ENCODE results near the gene TRDN. TPM values are rescaled to one million over a fixed set of nuclear protein-coding genes. Genes with fewer than 3 reads are reported as not detected.
"Not testable (repeated sequence)": the region's sequence is repeated elsewhere in the genome, so short reads cannot be mapped to it uniquely, and the experiment has no call there.

The TRDN gene
- total RNA-seq, 2 experiments from 2014 or later: not detected

DNA sequence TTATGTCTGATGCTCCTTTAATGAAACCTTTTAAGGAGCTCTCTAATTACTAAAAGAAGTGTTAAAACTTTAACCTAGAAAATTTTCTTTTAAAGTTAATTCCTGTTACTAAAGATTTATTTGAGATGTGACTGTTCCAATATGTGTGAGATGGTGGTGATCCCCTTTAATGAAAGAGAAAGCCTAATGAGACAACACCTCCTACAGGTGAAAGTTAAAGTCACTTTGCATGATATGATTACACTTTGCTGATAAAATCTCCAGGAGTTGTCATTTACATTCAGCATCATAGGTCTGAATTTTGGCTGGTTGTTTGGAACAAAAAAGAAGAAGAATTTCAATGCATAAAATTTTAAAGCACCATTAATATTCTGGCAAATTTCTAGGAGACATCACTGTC lies 307.4 kb downstream of the TRDN start:
- no peak overlapping the region for H3K4me3 Mint-ChIP-seq
- no peaks in the 10 kb centered on the region for H3K27me3 Mint-ChIP-seq
- no peak overlapping the region for H3K27ac Mint-ChIP-seq
- POLR2A ChIA-PET: no interaction called here
- H3K9me3 Mint-ChIP-seq: no peaks in the 10 kb centered on the region
- no peak for DNase-seq
- intact Hi-C loops (cut with micrococcal nuclease): no loop called here
- no peaks in the 10 kb centered on the region for H3K4me1 Mint-ChIP-seq (ENCODE audit: low read depth)
- CTCF ChIA-PET: no interaction called here
- H3K36me3 Mint-ChIP-seq: no peaks in the 10 kb centered on the region

DNA sequence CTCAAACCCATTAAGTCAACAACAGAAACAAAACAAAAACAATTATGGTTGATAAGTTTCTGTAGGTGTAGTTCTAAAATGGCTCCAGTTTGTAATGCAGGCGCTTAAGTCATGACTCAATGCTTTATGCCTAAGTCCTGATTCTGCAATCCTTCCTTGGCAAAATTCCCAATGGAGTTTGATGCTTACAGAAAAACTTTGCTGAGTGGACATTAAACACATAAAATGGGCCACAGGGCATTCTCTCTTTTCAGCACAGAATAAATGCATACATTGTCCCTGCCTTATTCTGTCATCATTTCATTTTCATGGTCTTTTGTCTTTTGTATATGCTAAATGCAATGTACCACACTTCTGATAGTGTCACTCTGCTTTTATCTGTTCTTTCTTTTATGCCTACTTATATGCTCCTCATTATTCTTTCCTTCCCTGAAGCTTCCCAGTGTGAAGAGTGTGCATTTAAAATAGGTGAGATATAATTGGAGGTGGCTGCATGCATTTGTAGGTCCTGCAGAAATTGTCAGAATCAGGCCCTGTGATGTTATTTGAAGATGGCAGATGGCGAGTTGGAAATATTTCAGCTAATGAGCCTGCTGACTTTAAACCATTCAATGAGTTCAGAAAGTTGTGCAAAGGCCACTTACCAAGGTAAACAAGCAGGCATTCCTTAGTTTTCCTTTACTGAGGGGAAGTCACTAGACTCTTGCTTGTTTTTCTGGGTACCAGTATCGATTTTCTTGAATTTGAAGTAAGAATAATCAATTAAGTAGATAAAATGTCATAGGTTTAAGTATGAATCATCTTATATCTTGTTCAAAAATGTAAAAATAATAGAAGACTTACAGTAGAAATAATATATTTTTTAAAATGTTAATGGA lies 313.1 kb downstream of the TRDN start:
- intact Hi-C loops (cut with micrococcal nuclease): no loop called here
- POLR2A ChIA-PET: no interaction called here
- Mint-ChIP-seq H3K27me3 (no peaks in the 10 kb centered on the region), H3K4me3 (no peak overlapping the region), H3K9me3 (no peaks in the 10 kb centered on the region), H3K27ac (no peak overlapping the region), H3K36me3 (no peaks in the 10 kb centered on the region), H3K4me1 (ENCODE audit: low read depth) (no peaks in the 10 kb centered on the region)
- no peak for DNase-seq
- CTCF ChIA-PET: no interaction called here

DNA sequence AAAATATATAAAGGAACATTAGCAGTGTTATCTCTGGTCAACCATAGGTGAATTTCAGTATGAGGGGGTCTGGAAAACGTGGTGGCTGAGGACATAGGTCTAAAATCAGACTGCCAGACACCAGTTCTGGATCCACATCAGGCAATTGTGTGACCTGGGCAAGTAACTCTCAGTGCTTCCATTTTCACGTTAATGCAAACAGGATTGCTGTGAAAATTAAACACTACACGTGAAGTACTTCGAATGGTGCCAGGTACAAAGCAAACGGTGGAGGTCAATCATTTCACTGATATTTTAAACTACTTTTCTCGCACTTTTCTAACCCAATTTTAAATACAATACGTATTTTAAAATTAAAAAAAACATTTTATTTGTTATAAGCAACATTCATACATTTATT lies 315.7 kb downstream of the TRDN start:
- Mint-ChIP-seq H3K27me3 (no peaks in the 10 kb centered on the region), H3K27ac (no peak overlapping the region), H3K4me1 (ENCODE audit: low read depth) (no peaks in the 10 kb centered on the region), H3K9me3 (no peaks in the 10 kb centered on the region), H3K36me3 (no peaks in the 10 kb centered on the region), H3K4me3 (no peak overlapping the region)
- intact Hi-C loops (cut with micrococcal nuclease): no loop called here
- ChIA-PET POLR2A (no interaction called here), CTCF (no interaction called here)
- DNase-seq: no peak

DNA sequence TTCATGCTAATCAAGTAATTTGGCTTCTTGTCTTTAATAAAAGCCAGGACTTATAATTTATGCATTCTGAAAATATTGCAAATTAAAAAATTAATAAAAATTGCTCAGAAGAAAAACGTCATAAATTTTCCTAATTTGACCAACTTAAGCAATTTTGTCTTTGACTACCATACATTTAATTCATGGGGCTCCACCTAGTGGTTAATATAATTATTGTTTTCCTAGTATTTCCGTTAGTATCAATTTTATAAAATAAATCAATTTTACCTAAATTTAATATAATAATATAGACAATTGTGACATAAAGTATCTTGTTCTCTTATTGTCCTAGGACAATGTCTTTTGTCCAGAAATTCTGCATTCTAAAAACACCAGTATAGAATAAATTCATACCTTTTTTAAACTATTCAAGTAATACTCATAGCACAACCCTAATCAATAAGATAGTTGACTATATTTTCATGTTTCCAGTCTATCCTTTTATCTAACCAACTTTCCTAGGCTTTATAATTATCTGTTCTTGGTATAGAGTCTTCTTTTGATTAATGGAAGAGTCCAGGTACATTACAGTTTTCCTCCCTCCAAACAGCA lies 319.9 kb downstream of the TRDN start:
- CTCF ChIA-PET: interaction anchor here (0.9 kb wide), 1 partner anchor 101 kb away, joined by 3 read pairs; no protein-coding TSS in a partner anchor
- Mint-ChIP-seq H3K27ac (no peak overlapping the region), H3K4me3 (no peak overlapping the region), H3K9me3 (peaks cover 9% of the 10 kb centered on the region), H3K4me1 (ENCODE audit: low read depth) (no peaks in the 10 kb centered on the region), H3K27me3 (no peaks in the 10 kb centered on the region), H3K36me3 (no peaks in the 10 kb centered on the region)
- no peak for DNase-seq
- POLR2A ChIA-PET: no interaction called here
- intact Hi-C loops (cut with micrococcal nuclease): loop anchor here (2.0 to 10.0 kb wide), 2 partner anchors 448 to 842 kb away; partner anchors contain the start of gene SERINC1

DNA sequence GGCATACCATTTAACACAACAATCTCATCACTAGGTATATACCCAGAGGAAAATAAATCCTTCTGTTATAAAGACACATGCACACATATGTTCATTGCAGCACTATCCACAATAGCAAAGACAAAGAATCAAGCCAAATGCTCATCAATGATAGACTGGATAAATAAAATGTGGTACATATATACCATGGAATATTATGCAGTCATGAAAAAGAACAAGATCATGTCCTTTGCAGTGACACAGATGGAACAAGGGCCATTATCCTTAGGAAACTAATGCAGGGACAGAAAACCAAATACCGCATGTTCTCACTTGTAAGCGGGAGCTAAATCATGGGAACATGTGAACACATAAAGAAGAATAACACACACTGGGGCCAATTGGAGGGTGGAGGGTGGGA lies 322.3 kb downstream of the TRDN start:
- intact Hi-C loops (cut with micrococcal nuclease): loop anchor here (10.0 kb wide), 1 partner anchor 840 kb away; the partner anchor contains the start of gene SERINC1
- H3K4me3 Mint-ChIP-seq; H3K4me1 Mint-ChIP-seq (ENCODE audit: low read depth); H3K36me3 Mint-ChIP-seq; POLR2A ChIA-PET; H3K27ac Mint-ChIP-seq; H3K27me3 Mint-ChIP-seq; H3K9me3 Mint-ChIP-seq; DNase-seq: not testable (repeated sequence)
- CTCF ChIA-PET: interaction anchor here (0.7 kb wide), 1 partner anchor 8 kb away, joined by 3 read pairs; no protein-coding TSS in a partner anchor

DNA sequence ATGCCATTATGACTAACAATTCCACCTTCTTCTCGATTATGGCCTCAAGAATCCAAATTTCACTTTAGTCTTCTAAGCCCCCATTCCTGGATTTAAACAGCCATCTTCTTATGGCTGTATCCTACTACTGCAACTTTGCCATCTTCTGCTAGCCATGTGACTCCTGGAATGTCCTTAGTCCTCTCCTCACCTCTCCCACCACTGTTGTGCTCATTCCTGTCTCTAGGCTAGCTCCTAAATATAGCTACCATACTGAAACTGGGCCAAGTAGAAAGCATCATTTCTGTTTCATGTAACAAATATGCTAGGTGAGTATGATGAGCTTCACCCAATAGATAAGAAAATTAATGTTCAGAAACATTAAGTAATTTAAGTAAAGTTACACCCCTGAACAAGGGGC lies 327.6 kb downstream of the TRDN start:
- no peak for DNase-seq
- Mint-ChIP-seq H3K27ac (no peak overlapping the region), H3K4me3 (no peak overlapping the region), H3K9me3 (peaks cover 4% of the 10 kb centered on the region), H3K36me3 (no peaks in the 10 kb centered on the region), H3K4me1 (ENCODE audit: low read depth) (no peaks in the 10 kb centered on the region), H3K27me3 (no peaks in the 10 kb centered on the region)
- CTCF ChIA-PET: no interaction called here
- intact Hi-C loops (cut with micrococcal nuclease): no loop called here
- POLR2A ChIA-PET: no interaction called here

DNA sequence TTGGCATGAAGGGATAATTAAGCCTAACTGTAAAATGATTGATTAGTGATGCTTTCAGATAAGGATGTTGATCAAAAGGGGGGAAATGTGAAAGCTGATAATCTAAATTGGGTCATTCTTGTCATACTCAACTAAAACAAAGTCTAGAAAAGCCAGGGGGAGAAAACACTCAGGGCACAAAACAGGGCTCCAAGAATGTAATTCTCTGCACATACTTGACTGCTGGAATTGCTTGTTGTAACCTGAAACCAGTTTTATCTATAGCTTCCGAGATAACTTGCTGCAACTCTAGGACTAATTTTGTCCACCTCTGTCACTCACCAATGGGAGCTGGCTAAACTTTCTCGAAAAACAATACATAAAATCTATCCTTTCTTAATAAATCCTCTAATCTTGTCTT lies 330.4 kb downstream of the TRDN start:
- H3K9me3 Mint-ChIP-seq: no peaks in the 10 kb centered on the region
- no peaks in the 10 kb centered on the region for H3K27me3 Mint-ChIP-seq
- no peak overlapping the region for H3K27ac Mint-ChIP-seq
- H3K36me3 Mint-ChIP-seq: no peaks in the 10 kb centered on the region
- POLR2A ChIA-PET: no interaction called here
- no peak for DNase-seq
- H3K4me1 Mint-ChIP-seq (ENCODE audit: low read depth): no peaks in the 10 kb centered on the region
- intact Hi-C loops (cut with micrococcal nuclease): no loop called here
- CTCF ChIA-PET: no interaction called here
- no peak overlapping the region for H3K4me3 Mint-ChIP-seq

DNA sequence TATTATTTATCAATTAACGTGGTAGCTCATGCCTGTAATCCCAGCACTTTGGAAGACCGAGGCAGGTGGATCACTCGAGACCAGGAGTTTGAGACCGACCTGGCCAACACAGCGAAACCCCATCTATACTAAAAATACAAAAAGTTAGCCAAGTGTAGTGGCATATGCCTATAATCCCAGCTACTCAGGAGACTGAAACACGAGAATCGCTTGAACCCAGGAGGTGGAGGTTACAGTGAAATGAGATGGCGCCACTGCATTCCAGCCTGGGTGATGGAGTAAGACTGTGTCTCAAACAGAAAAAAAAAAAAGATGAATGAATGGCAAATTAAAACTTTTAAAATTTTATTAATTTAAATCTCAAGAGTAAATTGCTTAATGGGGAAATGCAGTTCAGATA lies 341.1 kb downstream of the TRDN start:
- no peak for DNase-seq
- intact Hi-C loops (cut with micrococcal nuclease): no loop called here
- CTCF ChIA-PET: no interaction called here
- POLR2A ChIA-PET: no interaction called here
- H3K36me3 Mint-ChIP-seq: no peaks in the 10 kb centered on the region
- H3K9me3 Mint-ChIP-seq: no peaks in the 10 kb centered on the region
- H3K27me3 Mint-ChIP-seq: no peaks in the 10 kb centered on the region
- H3K27ac Mint-ChIP-seq: no peak overlapping the region
- H3K4me3 Mint-ChIP-seq: no peak overlapping the region
- H3K4me1 Mint-ChIP-seq (ENCODE audit: low read depth): no peaks in the 10 kb centered on the region

DNA sequence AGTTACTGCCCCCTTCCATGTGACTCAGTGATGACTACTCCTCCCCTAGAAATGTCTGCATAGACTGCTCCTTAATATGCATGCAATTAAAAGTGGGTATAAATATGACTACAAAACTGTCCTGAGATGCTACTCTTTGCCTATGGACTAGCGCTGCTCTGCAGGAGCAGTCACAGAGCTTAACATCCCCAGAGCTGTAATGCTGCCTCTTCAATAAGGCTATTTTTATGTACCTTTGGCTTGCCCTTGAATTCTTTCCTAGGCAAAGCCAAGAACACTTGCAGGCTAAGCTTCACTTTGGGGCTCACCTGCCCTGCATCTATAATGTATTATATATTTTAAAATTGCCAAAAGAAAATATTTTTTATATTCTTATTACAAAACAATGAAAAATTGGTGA lies 341.6 kb downstream of the TRDN start:
- Mint-ChIP-seq H3K4me1 (ENCODE audit: low read depth) (no peaks in the 10 kb centered on the region), H3K4me3 (no peak overlapping the region), H3K36me3 (no peaks in the 10 kb centered on the region), H3K9me3 (no peaks in the 10 kb centered on the region), H3K27ac (no peak overlapping the region), H3K27me3 (no peaks in the 10 kb centered on the region)
- DNase-seq: no peak
- CTCF ChIA-PET: no interaction called here
- POLR2A ChIA-PET: no interaction called here
- intact Hi-C loops (cut with micrococcal nuclease): no loop called here

DNA sequence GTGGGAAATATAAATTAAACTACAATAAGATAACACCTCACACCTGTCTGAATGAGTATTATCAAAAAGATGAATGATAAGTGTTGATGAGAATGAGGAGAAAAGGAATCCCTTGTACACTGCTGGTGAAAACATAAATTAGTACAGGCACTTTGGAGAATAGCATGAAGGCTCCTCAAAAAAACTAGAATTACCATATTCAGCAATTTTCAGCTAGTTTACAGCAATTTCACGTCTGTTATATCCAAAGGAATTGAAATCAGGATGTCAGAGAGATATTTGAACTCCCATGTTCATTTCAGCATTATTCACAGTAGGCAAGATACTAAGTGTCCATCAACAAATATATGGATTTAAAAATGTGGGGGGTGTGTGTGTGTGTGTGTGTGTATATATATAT lies 348.1 kb downstream of the TRDN start:
- H3K27me3 Mint-ChIP-seq: no peaks in the 10 kb centered on the region
- intact Hi-C loops (cut with micrococcal nuclease): no loop called here

DNA sequence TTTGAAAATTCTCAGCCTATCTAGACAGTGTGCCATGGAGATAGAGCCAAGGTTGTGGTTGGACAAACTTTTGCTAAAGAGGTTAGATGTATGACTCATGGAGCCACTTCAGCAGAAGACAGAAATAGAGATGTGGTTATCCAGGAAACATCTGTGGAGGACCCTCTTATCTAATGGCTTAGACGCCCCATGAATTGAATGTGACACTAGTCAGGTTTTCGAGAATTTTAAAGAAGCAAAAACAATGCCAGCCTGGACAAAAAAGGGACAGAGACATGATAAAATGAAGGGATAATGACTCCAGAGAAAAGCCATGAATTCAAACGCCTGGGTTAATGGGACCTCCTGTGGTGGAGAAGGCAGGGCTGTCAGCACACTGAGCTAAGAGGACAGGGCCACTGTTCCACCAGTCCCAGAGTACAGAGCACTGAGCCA lies 360.2 kb downstream of the TRDN start:
- ChIA-PET POLR2A (no interaction called here), CTCF (no interaction called here)
- H3K27ac Mint-ChIP-seq: no peak overlapping the region
- DNase-seq: no peak
- H3K4me3 Mint-ChIP-seq: no peak overlapping the region
- no peaks in the 10 kb centered on the region for H3K27me3 Mint-ChIP-seq
- no peaks in the 10 kb centered on the region for H3K36me3 Mint-ChIP-seq
- no peaks in the 10 kb centered on the region for H3K9me3 Mint-ChIP-seq
- intact Hi-C loops (cut with micrococcal nuclease): no loop called here
- no peaks in the 10 kb centered on the region for H3K4me1 Mint-ChIP-seq (ENCODE audit: low read depth)

More for the DNA sequence above, 348.1 kb downstream of the TRDN start:
- Mint-ChIP-seq H3K4me1 (ENCODE audit: low read depth) (no peaks in the 10 kb centered on the region), H3K36me3 (no peaks in the 10 kb centered on the region), H3K4me3 (no peak overlapping the region), H3K9me3 (peaks cover 10% of the 10 kb centered on the region), H3K27ac (no peak overlapping the region)
- DNase-seq: no peak
- ChIA-PET POLR2A (no interaction called here), CTCF (interaction anchor here (0.6 kb wide), 1 partner anchor 371 kb away, joined by 3 read pairs; no protein-coding TSS in a partner anchor)

DNA sequence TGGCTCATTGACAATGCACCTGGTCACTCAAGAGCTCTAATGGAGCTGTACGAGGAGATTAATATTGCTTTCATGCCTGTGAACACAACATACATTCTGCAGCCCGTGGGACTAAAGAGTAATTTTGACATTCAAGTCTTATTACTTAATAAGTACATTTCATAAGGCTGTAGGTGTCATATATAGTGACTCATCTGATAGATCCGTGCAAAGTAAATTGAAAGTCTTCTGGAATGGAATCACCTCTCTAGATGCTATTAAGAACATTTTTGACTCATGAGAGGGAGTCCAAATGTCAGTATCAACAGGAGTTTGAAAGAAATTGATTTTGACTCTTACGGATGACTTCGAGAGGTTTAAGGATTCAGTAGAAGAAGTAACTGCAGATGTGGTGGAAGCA lies 372.8 kb downstream of the TRDN start:
- no peaks in the 10 kb centered on the region for H3K36me3 Mint-ChIP-seq
- no peaks in the 10 kb centered on the region for H3K4me1 Mint-ChIP-seq (ENCODE audit: low read depth)
- POLR2A ChIA-PET: no interaction called here
- no peak for DNase-seq
- peaks cover 3% of the 10 kb centered on the region for H3K9me3 Mint-ChIP-seq
- CTCF ChIA-PET: no interaction called here
- no peak overlapping the region for H3K4me3 Mint-ChIP-seq
- intact Hi-C loops (cut with micrococcal nuclease): no loop called here
- H3K27me3 Mint-ChIP-seq: no peaks in the 10 kb centered on the region
- no peak overlapping the region for H3K27ac Mint-ChIP-seq

DNA sequence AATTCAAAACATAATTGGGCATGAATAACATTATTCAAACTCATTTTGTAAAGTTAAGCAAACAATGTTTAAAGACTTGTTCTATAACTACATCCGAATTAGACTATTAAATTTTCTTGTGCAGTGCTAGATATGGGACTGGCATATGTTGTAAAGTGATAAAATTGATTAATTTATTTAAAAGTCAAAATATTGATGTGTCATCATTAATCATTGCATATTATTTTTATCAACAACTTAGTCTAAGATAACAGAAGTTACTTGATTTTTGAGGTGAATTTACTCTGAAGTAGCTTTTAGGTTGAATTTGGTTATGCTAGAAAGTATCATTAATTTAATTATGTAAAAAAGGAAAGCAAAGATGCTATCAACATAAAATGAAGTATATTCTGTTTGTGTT lies 396.1 kb downstream of the TRDN start:
- peaks cover 17% of the 10 kb centered on the region for H3K9me3 Mint-ChIP-seq

More for the DNA sequence above, 396.1 kb downstream of the TRDN start:
- Mint-ChIP-seq H3K27me3 (no peaks in the 10 kb centered on the region), H3K36me3 (no peaks in the 10 kb centered on the region), H3K4me1 (ENCODE audit: low read depth) (no peaks in the 10 kb centered on the region), H3K27ac (no peak overlapping the region), H3K4me3 (no peak overlapping the region)
- POLR2A ChIA-PET: no interaction called here
- CTCF ChIA-PET: no interaction called here
- intact Hi-C loops (cut with micrococcal nuclease): no loop called here
- no peak for DNase-seq

Measured in activated CD4-positive, alpha-beta memory T cell treated with anti-CD3 and anti-CD28 coated beads for 36 hours (primary cell).